Calu3 (cell line): ENCODE measurements around the gene ZNF749. TPM values are rescaled to one million over a fixed set of nuclear protein-coding genes. Genes with fewer than 3 reads are reported as not detected.
A peak's percentile ranks its signal among the peaks of the same experiment; 100 is the strongest.

Experiments used
- Bru-seq: library from RNA; stranded (reverse); fragments of 400-500 nt; gene quantifications from one replicate; lab custom pipeline; 2021; lab: Mats Ljungman, UMichigan
- BruChase-seq, 2 experiments: library from RNA; stranded (reverse); fragments of 400-500 nt; gene quantifications; one replicate each; lab custom pipeline; 2021; lab: Mats Ljungman, UMichigan
- BruUV-seq: library from RNA; stranded (reverse); fragments of 400-500 nt; replicated peaks from 2 replicates; lab custom pipeline; 2021; lab: Mats Ljungman, UMichigan
- CTCF ChIA-PET: fragments of 300-600 bp; sonication (Branson Sonifier 250); formaldehyde crosslinking; loops from one replicate; lab custom pipeline; 2022; ENCODE audit warnings: antibody characterized with exemption; lab: Charles Lee
- DNase-seq: peaks from one replicate; pipeline ENCODE4 v3.0.0; 2022
- H3K27ac Mint-ChIP-seq: one replicate; pipeline ENCODE4 v1.8.0; 2022; ENCODE audit warnings: mixed read lengths; ENCODE audit not compliant: unreplicated experiment
- H3K27me3 Mint-ChIP-seq: one replicate; pipeline ENCODE4 v1.8.0; 2022; ENCODE audit warnings: mixed read lengths; ENCODE audit not compliant: unreplicated experiment
- H3K36me3 Mint-ChIP-seq: one replicate; pipeline ENCODE4 v1.8.0; 2022; ENCODE audit warnings: mild to moderate bottlenecking, moderate library complexity, mixed read lengths; ENCODE audit not compliant: insufficient read depth, unreplicated experiment
- H3K4me1 Mint-ChIP-seq: one replicate; pipeline ENCODE4 v1.8.0; 2022; ENCODE audit warnings: mild to moderate bottlenecking, low read depth, mixed read lengths; ENCODE audit not compliant: unreplicated experiment
- H3K4me3 Mint-ChIP-seq: one replicate; pipeline ENCODE4 v1.8.0; 2022; ENCODE audit warnings: mild to moderate bottlenecking, low read depth, moderate library complexity, mixed read lengths; ENCODE audit not compliant: unreplicated experiment
- H3K9me3 Mint-ChIP-seq: one replicate; pipeline ENCODE4 v1.8.0; 2022; ENCODE audit warnings: low read depth, mixed read lengths; ENCODE audit not compliant: unreplicated experiment
- intact Hi-C: fragments of 100-400 bp; cut with micrococcal nuclease; formaldehyde crosslinking; loops from one replicate; pipeline ENCODE4 v1.10.0; 2022; ENCODE audit not compliant: unreplicated experiment
- long read RNA-seq: library from polyadenylated mRNA; stranded (forward); transcript quantifications from one replicate; pipeline ENCODE4 v2.0.0, GENCODE V29; 2022
- total RNA-seq: library from RNA; stranded (reverse); gene quantifications from 2 replicates; pipeline ENCODE4 v1.2.3, GENCODE V29; 2022
- TF ChIP-seq, protein P1 (sequence below): fragments of 200-600 bp; IDR thresholded peaks from one replicate; pipeline ENCODE4 v1.8.0; 2022; ENCODE audit warnings: antibody characterized with exemption; ENCODE audit not compliant: unreplicated experiment

The ZNF749 gene
- total RNA-seq (20.4 and 20.8 TPM in 2 replicates), Bru-seq, nascent RNA (percentile 72 among the genes with signal in this experiment), BruChase-seq, experiment 1, labeled RNA remaining after a 6-hour chase (percentile 82 among the genes with signal in this experiment), BruChase-seq, experiment 2, labeled RNA remaining after a 2-hour chase (percentile 85 among the genes with signal in this experiment)
- long read RNA-seq, transcript ZNF749-203 (2 exons, 677 nt): major isoform, 6 of 11 reads
- long read RNA-seq, partial matches to known transcripts: 0 of 11 reads
- long read RNA-seq, other reads (novel, unspliced or antisense): 5 of 11 reads

DNA sequence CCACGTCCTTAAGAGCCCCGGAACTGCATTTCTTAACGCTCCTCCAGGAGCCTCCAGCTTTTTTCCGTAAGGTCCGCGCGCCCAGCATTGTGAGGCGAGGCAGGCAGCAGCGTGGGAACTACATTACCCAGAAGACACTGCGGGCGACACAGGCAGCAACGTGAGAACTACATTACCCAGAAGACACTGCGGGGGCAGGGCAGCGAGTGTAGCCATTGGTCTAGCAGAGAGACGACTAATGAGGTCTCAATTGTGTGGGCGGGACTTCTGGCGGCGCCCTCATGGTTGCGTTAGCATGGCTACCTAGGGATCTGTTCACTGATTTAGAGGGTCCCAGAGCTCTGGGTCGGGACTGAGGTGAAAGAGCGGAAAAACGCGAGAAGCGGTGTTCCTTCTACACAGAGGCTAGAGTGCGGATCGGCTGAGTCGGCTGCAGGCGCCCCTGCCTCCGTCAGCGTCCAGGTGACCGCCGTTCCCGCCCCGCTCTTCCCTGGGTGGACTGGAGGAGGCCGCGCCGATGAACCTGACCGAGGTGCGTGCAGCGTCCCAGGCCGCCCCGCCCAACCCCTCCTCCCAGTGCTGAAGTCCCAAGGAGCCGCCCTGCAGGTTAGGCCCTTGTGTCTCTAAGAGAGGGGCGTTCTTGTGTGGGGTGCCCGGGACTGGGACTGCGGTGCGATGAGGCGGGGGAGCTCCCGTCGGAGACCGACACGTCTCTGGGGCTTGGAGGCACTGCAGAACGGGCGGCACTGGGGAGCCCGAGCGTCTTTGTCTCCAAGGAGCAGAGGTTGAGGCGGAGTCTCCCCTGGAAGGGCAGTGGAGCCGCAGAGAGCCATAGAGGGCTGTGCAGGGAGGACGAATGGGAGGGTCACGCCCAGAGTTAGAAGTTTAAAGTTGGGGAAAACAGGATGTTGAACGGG is at the start of gene ZNF749:
Gene ZNF749 (plus strand): TSS at position 264 of the 917 bp plus-strand sequence. CDS start 254 bp downstream, at position 518.
- TF ChIP-seq, protein P1, sequence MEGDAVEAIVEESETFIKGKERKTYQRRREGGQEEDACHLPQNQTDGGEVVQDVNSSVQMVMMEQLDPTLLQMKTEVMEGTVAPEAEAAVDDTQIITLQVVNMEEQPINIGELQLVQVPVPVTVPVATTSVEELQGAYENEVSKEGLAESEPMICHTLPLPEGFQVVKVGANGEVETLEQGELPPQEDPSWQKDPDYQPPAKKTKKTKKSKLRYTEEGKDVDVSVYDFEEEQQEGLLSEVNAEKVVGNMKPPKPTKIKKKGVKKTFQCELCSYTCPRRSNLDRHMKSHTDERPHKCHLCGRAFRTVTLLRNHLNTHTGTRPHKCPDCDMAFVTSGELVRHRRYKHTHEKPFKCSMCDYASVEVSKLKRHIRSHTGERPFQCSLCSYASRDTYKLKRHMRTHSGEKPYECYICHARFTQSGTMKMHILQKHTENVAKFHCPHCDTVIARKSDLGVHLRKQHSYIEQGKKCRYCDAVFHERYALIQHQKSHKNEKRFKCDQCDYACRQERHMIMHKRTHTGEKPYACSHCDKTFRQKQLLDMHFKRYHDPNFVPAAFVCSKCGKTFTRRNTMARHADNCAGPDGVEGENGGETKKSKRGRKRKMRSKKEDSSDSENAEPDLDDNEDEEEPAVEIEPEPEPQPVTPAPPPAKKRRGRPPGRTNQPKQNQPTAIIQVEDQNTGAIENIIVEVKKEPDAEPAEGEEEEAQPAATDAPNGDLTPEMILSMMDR: no peak
- intact Hi-C loops: loop anchor here (10.0 kb wide), 1 partner anchor 569 kb away; the partner anchor contains the start of gene ZNF606
- H3K4me1 Mint-ChIP-seq: peaks cover 21% of the 10 kb centered on the region
- H3K36me3 Mint-ChIP-seq: peaks cover 28% of the 10 kb centered on the region
- H3K27ac Mint-ChIP-seq: peak within 1 kb of the TSS; percentile 69
- H3K4me3 Mint-ChIP-seq: peak within 1 kb of the TSS; percentile 94
- DNase-seq: peak; percentile 99
- H3K9me3 Mint-ChIP-seq: peaks cover 16% of the 10 kb centered on the region
- CTCF ChIA-PET: interaction anchor here (0.6 to 1.0 kb wide), 2 partner anchors 16 to 46 kb away, joined by 3 to 7 read pairs; partner anchors contain the start of gene ZNF548
- BruUV-seq: no TSS peak
- no peaks in the 10 kb centered on the region for H3K27me3 Mint-ChIP-seq

DNA sequence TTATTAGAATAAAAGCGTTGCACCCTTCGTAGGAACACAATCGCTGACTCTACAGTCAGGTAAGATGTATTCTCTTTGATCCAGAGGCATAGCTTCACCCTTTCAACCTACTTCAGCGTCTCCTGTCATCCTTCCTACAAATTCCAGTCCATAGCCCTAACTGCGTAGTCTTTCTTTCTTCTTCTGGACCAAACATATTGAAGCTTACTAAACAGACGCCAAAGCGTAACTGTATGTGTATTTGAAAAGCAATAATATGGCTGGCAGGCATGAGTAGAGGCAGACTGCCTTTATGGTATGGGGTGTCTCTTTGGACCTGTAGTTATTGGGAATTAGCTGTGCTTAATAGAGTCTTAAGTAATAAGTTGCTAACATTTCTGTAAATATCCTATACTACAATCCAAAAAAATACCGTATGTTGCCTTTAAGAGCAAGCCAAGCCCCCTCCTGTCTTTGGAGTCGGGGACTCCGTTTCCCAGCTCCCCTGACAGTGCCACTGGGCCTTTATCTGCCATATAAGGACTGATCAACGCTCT is 45.9 kb upstream of the ZNF749 start:
- BruUV-seq: no TSS peak
- intact Hi-C loops: loop anchor here (1.0 to 10.0 kb wide), 3 partner anchors 22 to 194 kb away; partner anchors contain the start of genes TRAPPC2B, ZNF17, ZNF264 and ZNF547
- peaks cover 22% of the 10 kb centered on the region for H3K36me3 Mint-ChIP-seq

DNA sequence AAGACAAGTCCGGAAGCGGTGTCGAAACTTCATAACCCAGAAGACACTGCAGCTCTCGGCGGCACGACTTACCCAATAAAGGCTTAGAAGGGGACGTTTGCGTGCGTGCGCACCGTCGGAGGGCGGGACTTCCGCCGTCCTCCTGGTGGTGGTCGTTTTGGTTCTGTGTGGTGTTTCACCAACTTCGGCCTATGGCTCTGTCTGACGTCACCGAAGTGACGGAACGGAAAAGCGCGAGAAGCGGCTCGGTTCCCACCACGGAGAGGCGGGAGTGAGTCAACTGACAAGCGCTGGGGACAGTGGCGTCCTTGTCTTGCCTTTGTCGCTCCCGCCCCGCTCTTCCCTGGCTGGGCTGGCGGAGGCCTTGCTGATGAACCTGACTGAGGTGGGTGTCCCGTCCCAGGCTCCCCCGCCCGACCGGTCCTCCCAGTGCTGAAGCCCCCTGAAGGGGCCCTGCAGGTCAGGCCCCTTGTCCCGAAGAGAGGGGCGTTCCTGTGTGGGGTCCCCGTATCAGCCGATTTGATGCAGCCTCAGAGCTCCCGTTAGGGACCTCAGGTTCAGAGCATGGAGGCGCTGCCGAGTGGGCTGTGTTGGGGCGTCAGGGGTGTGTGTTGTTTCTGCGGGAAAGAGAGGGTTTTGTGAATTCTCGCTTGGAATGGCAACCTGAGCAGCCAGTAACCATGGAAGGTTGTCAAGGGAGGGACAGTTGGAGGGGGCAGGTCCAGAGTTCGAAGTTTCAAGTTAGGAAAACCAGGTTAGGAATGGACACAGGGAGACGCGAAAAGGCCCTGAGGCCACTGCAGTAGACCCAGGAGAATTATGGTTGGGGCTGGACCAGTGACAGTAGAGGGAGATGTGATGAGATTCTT is 45.2 kb upstream of the ZNF749 start, which contains the start of gene ZNF548:
Gene ZNF548 (plus strand): TSS at position 125 of the 869 bp plus-strand sequence. CDS start 246 bp downstream, at position 371.
- peaks cover 10% of the 10 kb centered on the region for H3K4me1 Mint-ChIP-seq
- H3K27me3 Mint-ChIP-seq: no peaks in the 10 kb centered on the region
- CTCF ChIA-PET: interaction anchor here (0.6 to 1.1 kb wide), 4 partner anchors 27 to 429 kb away, joined by 3 to 5 read pairs (median 4); partner anchors contain the start of genes TRAPPC2B and ZNF547
- TF ChIP-seq, protein P1: no peak
- peaks cover 19% of the 10 kb centered on the region for H3K9me3 Mint-ChIP-seq
- H3K36me3 Mint-ChIP-seq: peaks cover 28% of the 10 kb centered on the region
- peak; percentile 96 for DNase-seq
- peak within 1 kb of the TSS; percentile 75 for H3K4me3 Mint-ChIP-seq
- intact Hi-C loops: loop anchor here (1.0 to 10.0 kb wide), 3 partner anchors 21 to 195 kb away; partner anchors contain the start of genes TRAPPC2B, ZNF17, ZNF264 and ZNF547
- BruUV-seq: TSS peak; percentile 58
- peak within 1 kb of the TSS; percentile 90 for H3K27ac Mint-ChIP-seq

More for the DNA sequence above, 45.9 kb upstream of the ZNF749 start:
- Mint-ChIP-seq H3K9me3 (peaks cover 15% of the 10 kb centered on the region), H3K4me1 (peaks cover 10% of the 10 kb centered on the region), H3K27ac (peak overlapping the region; percentile 90), H3K27me3 (no peaks in the 10 kb centered on the region), H3K4me3 (peak overlapping the region; percentile 75)
- no peak for DNase-seq
- CTCF ChIA-PET: interaction anchor here (0.6 to 1.1 kb wide), 4 partner anchors 26 to 429 kb away, joined by 3 to 5 read pairs (median 4); partner anchors contain the start of genes TRAPPC2B and ZNF547
- TF ChIP-seq, protein P1: no peak
